Prostate gland (tissue), 2 donors: ENCODE measurements around the gene WIF1.

Source experiments
- POLR2AphosphoS5 ChIP-seq: sonication (generic); formaldehyde crosslinking; IDR thresholded peaks from one replicate; pipeline ENCODE4 v1.6.1; 2017; ENCODE audit warnings: antibody characterized with exemption
- TF ChIP-seq, protein P1 (sequence below), 4 experiments: fragments of 200-600 bp in 2 of 4; fragments of 450-650 bp in 2 of 4; sonication (generic) in 2 of 4; IDR thresholded peaks; 1 replicate in 3 of 4; 2 replicates in 1 of 4; pipeline ENCODE4 v1.5.1; 2016 to 2019; ENCODE audit warnings: antibody characterized with exemption in 4 of 4, mild to moderate bottlenecking in 2 of 4, moderate library complexity in 2 of 4

DNA sequence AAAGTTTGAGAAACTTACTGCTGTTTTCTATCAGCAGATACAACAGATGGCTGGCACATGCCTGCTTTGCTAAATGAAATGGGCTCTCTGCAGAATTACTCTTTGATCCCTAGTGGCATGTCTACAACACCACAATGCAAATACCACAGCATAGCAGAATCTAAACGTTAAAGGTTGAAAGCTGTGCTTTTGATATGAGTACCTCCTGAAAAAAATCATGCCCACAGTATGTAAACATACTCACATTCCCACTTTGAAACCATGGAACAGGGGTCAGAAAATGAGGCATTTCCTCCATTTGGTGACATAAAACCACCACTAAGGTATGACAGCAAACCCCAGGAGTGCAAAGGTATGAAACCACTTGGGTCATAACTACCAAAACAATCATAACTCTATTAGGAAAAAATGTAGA, 7.5 kb downstream of the WIF1 start:
- TF ChIP-seq, protein P1, sequence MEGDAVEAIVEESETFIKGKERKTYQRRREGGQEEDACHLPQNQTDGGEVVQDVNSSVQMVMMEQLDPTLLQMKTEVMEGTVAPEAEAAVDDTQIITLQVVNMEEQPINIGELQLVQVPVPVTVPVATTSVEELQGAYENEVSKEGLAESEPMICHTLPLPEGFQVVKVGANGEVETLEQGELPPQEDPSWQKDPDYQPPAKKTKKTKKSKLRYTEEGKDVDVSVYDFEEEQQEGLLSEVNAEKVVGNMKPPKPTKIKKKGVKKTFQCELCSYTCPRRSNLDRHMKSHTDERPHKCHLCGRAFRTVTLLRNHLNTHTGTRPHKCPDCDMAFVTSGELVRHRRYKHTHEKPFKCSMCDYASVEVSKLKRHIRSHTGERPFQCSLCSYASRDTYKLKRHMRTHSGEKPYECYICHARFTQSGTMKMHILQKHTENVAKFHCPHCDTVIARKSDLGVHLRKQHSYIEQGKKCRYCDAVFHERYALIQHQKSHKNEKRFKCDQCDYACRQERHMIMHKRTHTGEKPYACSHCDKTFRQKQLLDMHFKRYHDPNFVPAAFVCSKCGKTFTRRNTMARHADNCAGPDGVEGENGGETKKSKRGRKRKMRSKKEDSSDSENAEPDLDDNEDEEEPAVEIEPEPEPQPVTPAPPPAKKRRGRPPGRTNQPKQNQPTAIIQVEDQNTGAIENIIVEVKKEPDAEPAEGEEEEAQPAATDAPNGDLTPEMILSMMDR (IDR thresholded peaks at IDR 0.05): no peak
- TF ChIP-seq POLR2AphosphoS5: no peak
